Stimulated activated CD8-positive, alpha-beta memory T cell treated with anti-CD3 and anti-CD28 coated beads, Interleukin-4, amount 100 ng/mL, for 1 hour (primary cell): Measurements from ENCODE around the gene ANP32B.

Experiments
- DNase-seq, 2 donors: peaks; one replicate each; pipeline ENCODE4 v3.0.0-alpha.2; 2020; ENCODE audit warnings: low read depth in 2 of 2, low spot score in 1 of 2

ANP32B gene

GRCh38 chr9:98022447-98022846, 39.3 kb downstream of the ANP32B start:
- no peak for DNase-seq

GRCh38 chr9:98024702-98025101, 41.6 kb downstream of the ANP32B start:
- no peak for DNase-seq

DNA sequence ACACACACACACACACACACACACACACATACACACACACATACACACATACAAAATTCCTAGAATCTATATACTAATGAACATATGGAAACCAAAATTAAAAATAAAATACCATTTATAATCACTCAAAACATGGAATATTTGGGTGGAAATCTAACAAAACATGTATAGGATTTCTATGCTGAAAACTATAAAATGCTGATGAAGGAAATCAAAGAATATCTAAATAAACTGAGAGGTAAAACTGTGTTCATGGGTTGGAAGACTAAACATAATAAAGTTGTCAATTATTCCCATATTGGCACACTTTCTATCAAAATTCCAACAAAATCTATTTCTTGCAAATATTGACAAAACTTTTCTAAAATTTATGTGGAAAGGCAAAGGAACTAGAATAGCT, 48.0 kb downstream of the ANP32B start:
- no peak for DNase-seq

GRCh38 chr9:98031935-98032334, 48.8 kb downstream of the ANP32B start:
- DNase-seq, result no peak

DNA sequence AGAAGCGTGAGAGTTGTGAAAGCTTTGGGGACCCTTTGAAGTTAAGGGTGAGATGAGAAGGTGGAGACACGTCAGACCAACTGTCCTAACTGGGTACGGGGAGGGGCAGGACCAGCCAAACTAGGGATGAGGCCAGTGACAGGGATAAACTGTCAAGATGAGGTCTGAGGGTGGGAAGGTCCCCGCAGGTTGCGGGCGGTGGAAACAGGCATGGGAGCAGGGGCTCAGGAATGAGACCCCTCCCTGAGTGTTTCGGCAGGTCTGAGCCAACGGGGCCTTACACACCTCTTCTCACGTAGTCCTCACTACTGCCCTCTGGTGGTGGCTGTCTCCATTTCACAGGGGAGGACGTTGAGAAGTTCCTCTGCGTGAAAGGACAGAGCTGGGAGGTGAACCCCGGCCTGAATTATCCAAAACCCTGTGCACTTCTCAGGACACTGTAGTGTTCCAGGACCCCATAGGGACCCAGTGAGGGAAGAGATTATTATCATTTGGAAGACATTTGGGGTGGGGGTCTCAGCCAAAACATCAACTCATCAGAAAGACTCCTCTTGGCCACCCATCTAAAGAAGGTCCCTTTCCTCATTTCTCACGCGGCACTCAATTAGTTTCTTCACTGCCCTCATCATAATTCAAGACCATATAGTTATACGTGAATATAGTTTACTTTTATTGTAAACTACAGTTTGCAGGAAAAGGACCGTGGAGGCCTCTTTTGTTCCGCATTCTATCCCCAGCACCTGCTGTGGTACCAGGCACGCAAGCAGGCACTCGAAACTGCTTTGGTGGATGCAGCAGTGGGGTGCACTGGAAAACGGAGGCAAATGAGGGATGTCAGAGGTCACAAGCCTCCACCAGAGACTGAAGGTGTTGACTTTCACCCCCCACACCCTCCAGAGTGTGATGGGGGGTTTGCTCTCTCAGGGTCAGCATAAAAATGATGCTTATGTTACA, 51.7 kb downstream of the ANP32B start:
- peak; percentile 88 to 95 for DNase-seq

DNA sequence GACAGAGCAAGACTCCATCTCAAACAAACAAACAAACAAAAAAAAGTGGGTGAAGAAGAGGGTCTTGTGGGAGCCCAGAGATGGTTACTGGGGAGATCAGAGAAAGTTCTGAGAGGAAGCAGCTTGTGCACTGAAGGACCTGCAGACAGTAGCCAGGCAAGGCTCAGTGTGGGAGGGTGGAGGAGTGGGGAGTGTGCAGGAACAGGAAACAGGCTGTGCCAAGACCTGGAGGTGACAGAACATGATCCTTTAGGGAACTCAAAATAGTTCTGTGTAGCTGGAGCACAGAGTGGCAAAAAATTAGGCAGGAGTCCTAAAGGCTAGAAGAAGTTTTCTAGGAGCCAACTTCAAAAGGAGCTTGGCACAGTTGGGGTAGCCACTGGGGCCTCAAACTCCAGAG, 54.2 kb downstream of the ANP32B start:
- DNase-seq, result no peak

- DNase-seq, result no peak
Measured at GRCh38 chr9:98038958-98039357, 55.8 kb downstream of the ANP32B start.

DNA sequence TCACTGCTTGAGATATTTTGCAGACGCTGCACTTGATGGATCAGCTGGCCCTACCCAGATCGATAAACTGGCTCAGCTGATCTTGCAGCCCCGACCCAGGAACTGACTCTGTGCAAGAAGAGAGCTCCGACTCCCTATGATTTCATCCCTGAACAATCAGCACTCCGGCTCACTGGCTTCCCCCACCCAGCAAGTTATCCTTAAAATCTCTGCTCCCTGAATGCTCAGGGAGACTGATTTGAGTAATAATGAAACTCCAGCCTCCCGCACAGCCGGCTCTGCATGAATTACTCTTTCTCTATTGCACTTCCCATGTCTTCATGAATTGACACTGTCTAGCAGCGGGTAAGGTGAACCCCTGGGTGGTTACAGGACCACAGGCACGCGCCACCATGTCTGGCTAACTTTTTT, 56.5 kb downstream of the ANP32B start:
- DNase-seq, result no peak

DNA sequence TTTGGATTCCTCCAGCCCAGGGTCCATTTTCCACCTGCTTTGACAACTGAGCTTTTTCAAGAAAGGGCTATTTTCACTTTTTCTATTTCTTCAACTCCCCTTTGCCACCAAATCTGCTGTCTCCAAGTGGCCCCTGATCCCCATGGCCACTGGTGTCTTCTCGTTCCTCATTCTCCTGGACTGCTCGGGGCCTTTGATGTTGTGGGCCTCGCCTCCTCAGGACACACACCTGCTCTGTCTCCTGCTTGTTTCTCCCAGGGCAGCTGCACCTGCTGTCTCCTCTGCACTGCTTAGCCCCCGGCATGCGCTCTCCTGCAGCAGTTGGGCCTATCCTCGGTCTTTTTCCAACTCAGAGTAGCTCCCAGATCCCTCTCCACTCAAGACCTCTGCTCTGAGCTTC, 57.1 kb downstream of the ANP32B start:
- DNase-seq, result no peak

GRCh38 chr9:98043915-98044314, 60.8 kb downstream of the ANP32B start:
- no peak for DNase-seq

- no peak for DNase-seq
Measured at GRCh38 chr9:98045234-98046179, 62.4 kb downstream of the ANP32B start.

- DNase-seq, result no peak
Measured at GRCh38 chr9:98046180-98046543, 63.0 kb downstream of the ANP32B start.

DNA sequence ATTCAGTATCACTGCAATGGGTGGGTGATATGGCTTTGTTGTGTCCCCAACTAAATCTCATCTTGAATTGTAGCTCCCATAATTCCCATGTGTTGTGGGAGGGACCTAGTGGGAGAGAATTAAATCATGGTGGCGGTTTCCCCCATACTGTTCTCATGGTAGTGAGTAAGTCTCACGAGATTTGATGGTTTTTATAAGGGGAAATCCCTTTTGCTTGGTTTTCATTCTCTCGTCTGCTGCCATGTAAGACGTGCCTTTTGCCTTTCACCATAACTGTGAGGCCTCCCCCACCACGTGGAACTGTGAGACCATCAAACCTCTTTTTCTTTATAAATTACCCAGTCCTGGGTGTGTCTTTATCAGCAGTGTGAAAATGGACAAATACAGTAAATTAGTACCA, 63.9 kb downstream of the ANP32B start:
- DNase-seq, result no peak

- no peak for DNase-seq
Measured at GRCh38 chr9:98049288-98050072, 66.3 kb downstream of the ANP32B start.

DNA sequence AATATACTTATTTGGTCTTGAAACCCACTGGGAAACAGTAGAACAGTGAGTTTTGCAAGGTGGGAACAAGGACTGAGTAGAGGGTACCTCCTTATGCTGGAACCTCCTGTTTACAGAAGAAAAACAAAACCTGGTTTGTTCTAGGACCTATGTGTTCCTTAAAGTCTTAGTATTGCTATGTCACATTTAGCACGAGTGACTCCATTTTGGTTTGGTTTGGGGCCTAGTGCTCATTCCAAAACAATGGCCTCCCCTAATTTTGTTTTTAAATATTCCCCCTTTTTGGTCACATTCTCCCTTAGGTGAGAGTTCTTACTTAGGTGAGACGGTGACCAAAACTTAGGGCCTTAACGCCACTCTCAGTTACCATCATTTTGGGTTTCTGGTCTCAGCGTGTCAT, 67.2 kb downstream of the ANP32B start:
- no peak for DNase-seq

DNA sequence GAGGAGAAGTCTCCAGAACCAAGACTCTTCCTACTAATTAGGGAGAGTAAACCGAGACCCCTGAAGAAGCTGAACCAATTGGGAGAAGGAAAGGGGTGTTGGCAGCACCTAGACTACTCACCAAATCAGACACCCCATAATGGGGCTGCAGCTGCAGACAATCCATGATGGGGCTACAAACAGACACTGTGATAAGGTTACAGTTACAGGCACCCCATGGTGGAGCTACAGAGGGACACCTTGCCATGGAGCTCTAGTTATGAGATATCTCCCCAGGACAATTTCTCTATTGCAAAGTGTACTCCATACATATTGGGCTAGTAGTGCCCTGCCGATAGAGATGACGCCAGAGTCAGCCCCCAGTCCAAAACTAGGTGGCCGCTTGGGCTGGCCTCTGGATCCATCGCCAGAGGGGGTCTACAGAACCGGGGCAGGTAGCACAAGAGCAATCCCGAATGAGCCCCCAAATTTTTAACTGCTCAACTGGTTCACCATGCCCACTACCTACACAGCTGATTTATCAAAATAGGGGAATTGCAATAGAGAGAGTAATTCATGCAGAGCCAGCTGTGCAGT, 71.3 kb downstream of the ANP32B start:
- DNase-seq, result no peak

GRCh38 chr9:98056269-98057137, 73.4 kb downstream of the ANP32B start, which contains the start of gene NANS:
Gene NANS (plus strand): TSS chr9:98056732. CDS start chr9:98056809, 77 bp downstream.
- peak; percentile 83 for DNase-seq

DNA sequence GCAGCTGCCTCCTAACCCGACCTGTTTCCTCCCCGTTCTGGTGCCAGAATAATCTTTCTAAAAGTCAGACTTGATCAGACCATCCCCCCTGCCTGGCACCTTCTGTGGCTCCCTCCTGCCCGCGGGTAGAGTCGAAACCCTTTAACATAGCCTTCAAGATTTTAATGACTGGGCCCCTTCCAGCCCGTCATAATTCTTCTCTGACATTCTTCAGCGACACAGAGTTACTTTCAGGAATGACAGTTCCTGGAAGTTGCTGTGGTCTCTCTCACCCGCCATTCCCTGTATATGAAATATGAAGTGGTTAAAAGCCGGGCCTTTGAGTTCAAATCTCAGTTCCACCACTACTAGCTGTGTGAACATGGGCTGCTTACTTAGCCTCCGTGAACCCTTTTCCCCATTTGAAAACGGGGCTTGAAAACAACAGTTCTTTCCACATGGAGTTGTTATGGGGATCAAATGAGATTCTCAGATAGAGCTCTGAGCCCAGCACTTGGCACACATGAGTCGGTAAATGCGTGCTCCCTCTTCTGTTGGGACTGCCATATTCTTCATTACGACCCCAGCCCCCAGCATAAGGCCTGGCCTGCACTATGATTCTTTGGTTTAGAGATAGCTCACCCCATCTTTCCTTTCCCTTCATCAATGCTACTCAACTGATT, 74.1 kb downstream of the ANP32B start:
- DNase-seq, result no peak

DNA sequence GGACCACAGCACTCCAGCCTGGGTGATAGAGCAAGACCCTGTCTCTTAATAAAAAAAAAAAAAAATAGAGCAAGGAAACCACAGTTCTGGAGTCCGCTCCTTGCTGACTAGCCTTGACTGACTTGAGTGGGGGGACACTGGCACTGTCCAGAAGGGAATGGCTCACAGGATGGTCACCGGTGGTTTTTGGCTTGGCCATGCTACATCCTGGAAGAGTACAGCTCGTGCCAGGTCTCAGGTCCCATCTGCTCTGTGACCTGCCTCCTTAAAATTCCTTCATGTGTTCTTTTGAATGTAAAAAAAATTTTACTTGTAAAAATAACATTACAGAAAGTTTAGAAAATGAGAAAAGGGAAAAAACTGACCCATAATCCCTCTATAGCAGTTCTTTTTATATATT, 79.0 kb downstream of the ANP32B start:
- no peak for DNase-seq
